PFSK-1 (cell line): ENCODE data around the gene PCSK2.

ENCODE experiments used
- POLR2AphosphoS5 ChIP-seq: IDR thresholded peaks from 2 replicates; pipeline ENCODE4 v1.6.1; 2012; ENCODE audit warnings: low read depth, mild to moderate bottlenecking, control low read depth, low read length, moderate library complexity
- REST ChIP-seq, 2 experiments: IDR thresholded peaks; 2 replicates each; pipeline versions ENCODE4 v1.6.1 to v1.8.0; 2011 to 2012; ENCODE audit warnings: low read depth in 2 of 2, low read length in 2 of 2, control low read depth in 1 of 2, inconsistent platforms in 1 of 2, mild to moderate bottlenecking in 1 of 2, moderate library complexity in 1 of 2; ENCODE audit not compliant: insufficient read depth in 1 of 2

GRCh38 chr20:17385798-17386197 lies 159.0 kb downstream of the PCSK2 start:
- TF ChIP-seq POLR2AphosphoS5 (no peak), REST (IDR thresholded peaks at IDR 0.05; ENCODE audit: insufficient read depth in 1 of 2, low read depth in 2 of 2, low read length in 2 of 2) (no peak)
